Ovary (tissue), 9 donors: Measurements from ENCODE around the gene PARD3. TPM values are rescaled to one million over a fixed set of nuclear protein-coding genes. Genes with fewer than 3 reads are reported as not detected.

Experiments
- DNase-seq, 5 donors: peaks; one replicate each; pipeline ENCODE4 v3.0.0-alpha.2; 2019 to 2020
- H3K27ac ChIP-seq, 2 donors: fragments of 200-600 bp; one replicate each; pipeline versions ENCODE4 v1.5.1 to v1.8.0; 2019 to 2022
- H3K27me3 ChIP-seq: fragments of 200-600 bp; one replicate; pipeline ENCODE4 v1.8.0; 2022
- H3K36me3 ChIP-seq: fragments of 200-600 bp; sonication (generic); one replicate; pipeline ENCODE4 v1.5.1; 2019
- H3K4me1 ChIP-seq: one replicate; pipeline ENCODE4 v1.8.1; 2013; ENCODE audit warnings: mild to moderate bottlenecking, moderate library complexity; ENCODE audit not compliant: insufficient read depth
- H3K4me3 ChIP-seq: fragments of 200-600 bp; sonication (generic); one replicate; pipeline ENCODE4 v1.5.1; 2017
- H3K9me3 ChIP-seq, 2 donors: fragments of 200-600 bp in 1 of 2; sonication (generic) in 1 of 2; one replicate each; pipeline versions ENCODE4 v1.5.1 to v1.8.1; 2013 to 2019; ENCODE audit warnings: mild to moderate bottlenecking in 1 of 2, moderate library complexity in 1 of 2
- CTCF ChIP-seq, 3 donors: fragments of 450-650 bp in 2 of 3; fragments of 200-600 bp in 1 of 3; IDR thresholded peaks; one replicate each; pipeline versions ENCODE4 v1.5.1 to v1.8.0; 2016 to 2022; ENCODE audit warnings: antibody characterized with exemption in 3 of 3, mild to moderate bottlenecking in 1 of 3
- EP300 ChIP-seq: sonication (generic); formaldehyde crosslinking; IDR thresholded peaks from one replicate; pipeline ENCODE4 v1.6.1; 2017; ENCODE audit warnings: antibody characterized with exemption
- POLR2A ChIP-seq: fragments of 450-650 bp; IDR thresholded peaks from one replicate; pipeline ENCODE4 v1.6.1; 2017; ENCODE audit warnings: antibody characterized with exemption, mild to moderate bottlenecking, moderate library complexity
- WGBS, 3 donors: extraction: QIAGEN DNeasy Blood & Tissue Kit in 1 of 3; methylation state at CpG; one replicate each; pipeline versions ENCODE4 v1.1.5 to v1.1.7; 2013 to 2017; 5-methylcytosine and 5-hydroxymethylcytosine counted together
- intact Hi-C, 4 donors: fragments of 100-400 bp; cut with DNase I; formaldehyde crosslinking; loops; one replicate each; pipeline versions ENCODE4 v1.11.0 to v1.15.1; 2022 to 2023
- polyA plus RNA-seq, 2 donors: library from polyadenylated mRNA; stranded (reverse); fragments of 200-250 nt in 1 of 2; fragments of 350-450 nt in 1 of 2; fragmentation: Illumina TruSeq in 1 of 2; extraction: RNeasy Lipid Tissue Mini Kit (QIAGEN cat#74804) in 1 of 2; gene quantifications; one replicate each; pipeline ENCODE4 v1.2.3, GENCODE V29; 2013 to 2014
- total RNA-seq, 7 donors: library from RNA; depleted of rRNA in 2 of 7; stranded (reverse); fragments of >200 nt in 2 of 7; fragmentation: NEBNext Ultra II Directional in 3 of 7; extraction: Animal tissue kit (Norgen Biotek cat#: 25700) in 3 of 7; gene quantifications; one replicate each; pipeline versions ENCODE4 v1.1.0 to v1.2.4, GENCODE V29; 2016 to 2023
- donor health status: DM: no; HTN: no; CAD: no; lungs with moderate emphysema.
- donor health status: DM: no; HTN: no; CAD: no.
- donor health status: Bipolar disorder and iron deficiency.
- donor health status: DM: yes; HTN: yes; CAD: no.
- donor health status: DM: no; HTN: no; CAD: no.
- donor health status: DM: yes; HTN: yes; CAD: no.

Gene PARD3
- total and polyA plus RNA-seq, 9 donors, result 31.8 to 92.3 (median 67.1) TPM

DNA sequence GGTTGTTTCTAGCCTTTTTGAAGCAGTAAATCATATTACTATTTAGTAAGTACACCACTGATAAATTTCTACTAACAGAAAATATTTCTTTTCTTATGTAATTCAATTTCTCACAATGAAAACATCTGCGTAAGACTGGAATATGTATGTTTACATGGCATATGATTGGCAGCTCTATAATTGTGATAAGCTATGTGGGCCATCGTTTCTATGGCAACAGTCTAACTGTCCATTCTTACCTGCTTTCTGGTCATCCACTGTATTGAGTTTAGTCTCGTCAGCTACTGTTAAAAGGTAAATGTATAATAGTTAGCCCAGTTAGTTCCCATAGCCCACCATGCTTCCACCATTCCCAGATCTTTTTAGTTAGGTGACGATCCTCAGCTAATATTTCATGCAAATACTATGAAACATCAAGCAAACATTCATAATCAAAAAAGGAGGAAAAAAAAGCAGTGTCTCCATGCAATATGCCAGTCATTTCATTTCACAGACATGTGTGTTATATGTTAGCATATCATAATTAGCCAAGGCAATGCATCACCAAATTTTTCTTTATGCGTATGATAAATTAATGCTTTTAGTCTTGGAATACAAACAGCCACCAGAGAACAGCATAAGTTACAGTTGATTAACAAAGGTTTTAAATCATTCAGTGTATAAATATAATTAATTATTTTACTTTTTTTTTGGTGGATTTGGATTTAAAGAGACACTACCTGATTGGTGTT lies 479.0 kb downstream of the PARD3 start:
- DNase-seq, result no peak
- no peaks in the 10 kb centered on the region for H3K36me3 ChIP-seq
- TF ChIP-seq EP300 (no peak), POLR2A (no peak), CTCF (IDR thresholded peaks at IDR 0.05) (no peak)
- no peak overlapping the region for H3K27ac ChIP-seq
- no peaks in the 10 kb centered on the region for H3K4me1 ChIP-seq
- WGBS, 3 donors, result 94 to 98% (median 94%) methylated on average over 5 of the region's 5 CpGs
- intact Hi-C loops, result no loop called here
- no peak overlapping the region for H3K4me3 ChIP-seq
- H3K9me3 ChIP-seq, result no peaks in the 10 kb centered on the region
- no peaks in the 10 kb centered on the region for H3K27me3 ChIP-seq

GRCh38 chr10:34334908-34335307 lies 480.2 kb downstream of the PARD3 start:
- Histone ChIP-seq H3K27me3 (no peaks in the 10 kb centered on the region), H3K4me1 (no peaks in the 10 kb centered on the region), H3K4me3 (no peak overlapping the region), H3K36me3 (no peaks in the 10 kb centered on the region), H3K9me3 (no peaks in the 10 kb centered on the region), H3K27ac (no peak overlapping the region)
- TF ChIP-seq POLR2A (no peak), CTCF (IDR thresholded peaks at IDR 0.05) (no peak), EP300 (no peak)
- no peak for DNase-seq
- WGBS, 3 donors, result 85 to 98% (median 98%) methylated on average over 4 of the region's 4 CpGs
- intact Hi-C loops, result no loop called here

GRCh38 chr10:34333513-34333912 lies 481.6 kb downstream of the PARD3 start:
- Histone ChIP-seq H3K27me3 (no peaks in the 10 kb centered on the region), H3K9me3 (no peaks in the 10 kb centered on the region), H3K4me1 (no peaks in the 10 kb centered on the region), H3K27ac (no peak overlapping the region), H3K4me3 (no peak overlapping the region), H3K36me3 (no peaks in the 10 kb centered on the region)
- DNase-seq, result no peak
- intact Hi-C loops, result no loop called here
- TF ChIP-seq CTCF (IDR thresholded peaks at IDR 0.05), result no peak
- no peak for TF ChIP-seq EP300
- TF ChIP-seq POLR2A, result no peak
- 95 to 98% (median 95%) methylated on average over 2 of the region's 2 CpGs for WGBS, 3 donors

- Histone ChIP-seq H3K27ac (no peak overlapping the region), H3K27me3 (no peaks in the 10 kb centered on the region), H3K4me1 (no peaks in the 10 kb centered on the region), H3K4me3 (no peak overlapping the region), H3K9me3 (no peaks in the 10 kb centered on the region), H3K36me3 (no peaks in the 10 kb centered on the region)
- TF ChIP-seq POLR2A, result no peak
- no peak for TF ChIP-seq EP300
- TF ChIP-seq CTCF (IDR thresholded peaks at IDR 0.05), result no peak
- WGBS, 3 donors, result 95 to 99% (median 96%) methylated on average over 4 of the region's 4 CpGs
- intact Hi-C loops, result no loop called here
- DNase-seq, result no peak
Observed at GRCh38 chr10:34327184-34327583, 487.9 kb downstream of the PARD3 start.
